Inferior parietal cortex (tissue), 1 donor: ENCODE data around the gene CARD8.

ENCODE experiments used
- DNase-seq: peaks from one replicate; pipeline ENCODE4 v3.0.0-alpha.2; 2016; ENCODE audit errors: extremely low spot score

CARD8 gene

DNA sequence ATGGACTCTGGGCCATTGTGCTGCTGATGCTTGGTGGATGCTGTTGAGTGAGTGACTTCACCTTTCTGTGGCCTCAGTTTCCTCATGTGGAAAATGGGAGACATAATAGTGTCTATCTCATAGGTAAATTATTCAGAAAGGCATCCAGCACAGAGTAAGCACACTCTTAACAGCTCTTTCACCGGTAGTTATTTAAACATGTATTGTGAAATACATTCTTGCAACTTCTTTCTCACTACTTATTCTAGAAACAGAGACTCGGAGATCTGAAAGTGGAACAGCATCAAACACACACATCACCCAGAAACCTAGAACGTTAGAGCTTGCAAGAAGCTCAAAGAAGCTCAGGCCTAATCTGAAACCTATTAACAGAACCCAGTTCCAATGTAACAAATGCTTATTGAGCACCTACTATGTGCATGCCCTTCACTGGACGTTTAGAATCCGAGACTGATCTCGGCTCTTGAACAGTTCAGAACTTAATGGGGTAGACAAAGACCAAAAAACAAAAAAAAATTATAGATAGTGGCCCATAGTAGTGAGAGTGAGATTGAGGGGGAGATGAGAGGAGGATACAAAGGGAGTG is 81.2 kb downstream of the CARD8 start:
- no peak for DNase-seq

DNA sequence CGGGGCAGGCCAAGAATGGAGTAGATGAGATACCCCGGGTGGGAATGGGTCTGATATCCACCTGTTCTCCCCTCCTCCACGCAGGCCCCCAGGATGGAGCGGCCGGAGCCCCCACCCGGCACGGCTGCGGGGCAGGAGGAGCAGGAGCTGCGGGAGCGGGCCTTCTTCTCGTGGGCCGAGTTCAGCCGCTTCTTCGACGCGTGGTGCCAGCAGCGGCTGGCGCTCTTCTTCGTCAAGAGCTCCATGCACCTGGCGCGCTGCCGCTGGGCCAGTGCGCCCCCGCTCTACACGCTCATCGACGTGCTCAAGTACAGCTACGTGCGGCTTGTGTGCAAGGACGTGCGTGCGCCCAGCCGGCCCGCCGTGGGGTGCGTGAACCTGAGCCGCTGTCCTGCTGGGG is 84.0 kb downstream of the CARD8 start:
- no peak for DNase-seq

DNA sequence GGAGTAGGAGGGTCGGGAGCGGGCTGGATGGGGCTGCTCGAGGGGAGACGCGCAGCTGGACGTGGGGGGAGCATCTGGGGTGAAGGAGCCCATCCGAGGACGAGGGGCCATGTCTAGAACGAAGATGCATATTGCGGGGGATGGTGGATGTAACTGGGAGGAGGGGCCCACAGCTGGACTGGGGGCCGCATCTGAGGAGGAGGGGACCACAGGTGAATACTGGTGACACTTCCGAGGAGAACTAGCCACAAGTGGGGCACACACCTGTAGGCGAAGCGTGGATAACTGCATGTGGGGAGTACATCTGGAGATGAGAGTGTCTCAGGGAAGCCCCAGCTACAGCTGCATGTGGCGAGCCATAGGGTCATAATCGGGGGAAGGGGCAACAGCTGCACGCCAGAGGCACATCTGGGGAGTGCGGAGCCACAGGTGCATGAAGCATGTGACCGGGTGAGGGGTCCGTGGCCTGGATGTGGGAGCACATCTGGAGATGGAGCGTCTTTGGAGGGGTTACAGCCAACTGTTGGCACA is 84.8 kb downstream of the CARD8 start:
- DNase-seq, result no peak

DNA sequence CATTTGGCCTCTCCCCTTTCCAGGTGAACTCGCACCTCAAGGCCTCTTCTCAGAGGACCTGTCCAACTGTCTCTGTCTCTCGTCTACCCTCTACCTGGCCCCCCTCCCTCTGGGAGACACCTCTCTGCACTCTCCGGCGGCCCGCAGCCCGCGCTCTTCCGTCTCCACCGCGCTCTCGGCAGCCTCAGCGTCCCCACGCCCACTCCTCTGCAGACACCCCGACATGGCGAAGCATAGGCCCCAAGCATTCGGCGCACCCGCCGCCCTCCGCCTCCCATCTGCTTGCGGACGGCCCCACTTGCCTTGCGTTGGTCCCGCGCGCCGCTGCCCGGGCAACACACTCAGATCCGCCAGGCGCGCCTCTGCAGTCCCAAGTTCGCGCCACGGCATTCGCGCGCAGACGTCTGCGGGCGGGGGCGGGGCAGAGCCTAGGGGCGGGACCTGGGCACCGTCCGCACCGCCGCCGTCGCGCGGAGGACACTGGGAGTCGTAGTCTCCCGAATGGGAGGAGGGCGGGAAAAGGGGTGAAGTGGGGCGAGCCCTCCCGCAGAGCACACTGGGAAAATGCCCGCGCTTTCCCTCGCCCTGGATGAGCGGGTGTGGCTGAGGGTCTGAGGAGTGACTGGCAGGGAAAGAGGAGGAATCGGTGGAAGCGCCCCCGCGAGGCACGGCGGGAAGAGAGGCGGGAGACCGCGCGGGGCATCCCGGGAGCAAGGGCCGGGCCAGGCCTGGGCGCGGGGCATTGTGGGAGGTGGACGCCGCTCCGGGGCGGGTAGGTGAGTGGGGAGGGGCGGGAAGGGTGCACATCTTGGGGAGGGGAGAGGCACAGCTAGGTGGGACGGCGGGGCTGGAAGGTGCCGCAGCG is 85.5 kb downstream of the CARD8 start, which contains the start of the genes LIG1 and ZSWIM9:
Gene LIG1 (minus strand): TSS at position 406 of the 865 bp plus-strand sequence. CDS start 4,778 bp downstream, outside the sequence.
Gene ZSWIM9 (plus strand): TSS at position 742 of the 865 bp plus-strand sequence. CDS start 1,123 bp downstream, outside the sequence.
- DNase-seq, result peak; percentile 92

DNA sequence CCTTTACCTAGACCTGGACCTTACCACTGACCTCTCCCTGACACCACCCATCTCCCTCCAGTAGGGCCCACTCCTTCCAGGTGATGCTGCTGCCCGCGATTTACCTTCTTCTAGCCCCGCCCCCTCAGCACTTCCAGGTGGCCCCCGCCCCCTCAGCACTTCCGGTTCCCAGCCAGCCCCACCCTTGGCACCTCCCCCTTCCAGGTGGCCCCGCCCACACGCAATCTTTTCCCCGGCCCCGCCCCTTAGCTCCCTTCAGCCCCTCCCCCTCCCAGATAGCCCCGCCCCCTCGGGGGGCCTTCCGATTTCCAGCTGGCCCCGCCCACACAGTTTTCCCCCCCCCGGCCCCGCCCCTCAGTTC is 86.2 kb downstream of the CARD8 start:
- no peak for DNase-seq

DNA sequence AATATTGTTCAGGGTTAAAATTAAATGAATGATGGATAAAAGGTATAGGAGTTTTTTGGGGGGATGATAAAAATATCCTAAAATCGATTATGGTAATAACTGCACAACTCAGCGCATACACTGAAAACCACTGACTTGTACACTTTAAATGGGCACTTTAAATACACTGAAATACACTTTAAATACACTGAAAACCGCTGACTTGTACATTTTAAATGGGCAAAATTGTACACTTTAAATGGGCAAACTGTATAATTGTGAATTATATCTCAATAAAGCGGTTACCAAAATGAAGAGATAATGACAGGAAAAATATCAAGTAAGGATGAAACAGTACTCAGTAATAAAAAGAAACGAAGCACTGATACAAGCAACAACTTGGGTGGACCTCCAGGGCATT is 87.0 kb downstream of the CARD8 start:
- DNase-seq, result no peak

- no peak for DNase-seq
These were observed 97.4 kb downstream of the CARD8 start for GRCh38 chr19:48158210-48158790.
